KOPT-K1 (cell line): ENCODE measurements around the gene SUSD2.
A peak's percentile ranks its signal among the peaks of the same experiment; 100 is the strongest.
"Not testable (repeated sequence)": the region's sequence is repeated elsewhere in the genome, so short reads cannot be mapped to it uniquely, and the experiment has no call there.

ENCODE experiments used
- H3K27ac ChIP-seq: fragments of 200-600 bp; sonication (generic); 2 replicates; pipeline ENCODE4 v1.5.1; 2016; ENCODE audit warnings: antibody characterized with exemption, mild to moderate bottlenecking, low read depth, low read length; ENCODE audit not compliant: poor library complexity, severe bottlenecking
- H3K36me3 ChIP-seq: fragments of 200-600 bp; sonication (generic); 2 replicates; pipeline ENCODE4 v1.5.1; 2017; ENCODE audit warnings: antibody characterized with exemption, mild to moderate bottlenecking, low read length, moderate library complexity; ENCODE audit not compliant: insufficient read depth
- H3K9me3 ChIP-seq: fragments of 200-600 bp; sonication (generic); 2 replicates; pipeline ENCODE4 v1.5.1; 2017; ENCODE audit warnings: antibody characterized with exemption, low read length, mild to moderate bottlenecking; ENCODE audit not compliant: insufficient read depth, poor library complexity, severe bottlenecking

SUSD2 gene, protein sequence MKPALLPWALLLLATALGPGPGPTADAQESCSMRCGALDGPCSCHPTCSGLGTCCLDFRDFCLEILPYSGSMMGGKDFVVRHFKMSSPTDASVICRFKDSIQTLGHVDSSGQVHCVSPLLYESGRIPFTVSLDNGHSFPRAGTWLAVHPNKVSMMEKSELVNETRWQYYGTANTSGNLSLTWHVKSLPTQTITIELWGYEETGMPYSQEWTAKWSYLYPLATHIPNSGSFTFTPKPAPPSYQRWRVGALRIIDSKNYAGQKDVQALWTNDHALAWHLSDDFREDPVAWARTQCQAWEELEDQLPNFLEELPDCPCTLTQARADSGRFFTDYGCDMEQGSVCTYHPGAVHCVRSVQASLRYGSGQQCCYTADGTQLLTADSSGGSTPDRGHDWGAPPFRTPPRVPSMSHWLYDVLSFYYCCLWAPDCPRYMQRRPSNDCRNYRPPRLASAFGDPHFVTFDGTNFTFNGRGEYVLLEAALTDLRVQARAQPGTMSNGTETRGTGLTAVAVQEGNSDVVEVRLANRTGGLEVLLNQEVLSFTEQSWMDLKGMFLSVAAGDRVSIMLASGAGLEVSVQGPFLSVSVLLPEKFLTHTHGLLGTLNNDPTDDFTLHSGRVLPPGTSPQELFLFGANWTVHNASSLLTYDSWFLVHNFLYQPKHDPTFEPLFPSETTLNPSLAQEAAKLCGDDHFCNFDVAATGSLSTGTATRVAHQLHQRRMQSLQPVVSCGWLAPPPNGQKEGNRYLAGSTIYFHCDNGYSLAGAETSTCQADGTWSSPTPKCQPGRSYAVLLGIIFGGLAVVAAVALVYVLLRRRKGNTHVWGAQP

DNA sequence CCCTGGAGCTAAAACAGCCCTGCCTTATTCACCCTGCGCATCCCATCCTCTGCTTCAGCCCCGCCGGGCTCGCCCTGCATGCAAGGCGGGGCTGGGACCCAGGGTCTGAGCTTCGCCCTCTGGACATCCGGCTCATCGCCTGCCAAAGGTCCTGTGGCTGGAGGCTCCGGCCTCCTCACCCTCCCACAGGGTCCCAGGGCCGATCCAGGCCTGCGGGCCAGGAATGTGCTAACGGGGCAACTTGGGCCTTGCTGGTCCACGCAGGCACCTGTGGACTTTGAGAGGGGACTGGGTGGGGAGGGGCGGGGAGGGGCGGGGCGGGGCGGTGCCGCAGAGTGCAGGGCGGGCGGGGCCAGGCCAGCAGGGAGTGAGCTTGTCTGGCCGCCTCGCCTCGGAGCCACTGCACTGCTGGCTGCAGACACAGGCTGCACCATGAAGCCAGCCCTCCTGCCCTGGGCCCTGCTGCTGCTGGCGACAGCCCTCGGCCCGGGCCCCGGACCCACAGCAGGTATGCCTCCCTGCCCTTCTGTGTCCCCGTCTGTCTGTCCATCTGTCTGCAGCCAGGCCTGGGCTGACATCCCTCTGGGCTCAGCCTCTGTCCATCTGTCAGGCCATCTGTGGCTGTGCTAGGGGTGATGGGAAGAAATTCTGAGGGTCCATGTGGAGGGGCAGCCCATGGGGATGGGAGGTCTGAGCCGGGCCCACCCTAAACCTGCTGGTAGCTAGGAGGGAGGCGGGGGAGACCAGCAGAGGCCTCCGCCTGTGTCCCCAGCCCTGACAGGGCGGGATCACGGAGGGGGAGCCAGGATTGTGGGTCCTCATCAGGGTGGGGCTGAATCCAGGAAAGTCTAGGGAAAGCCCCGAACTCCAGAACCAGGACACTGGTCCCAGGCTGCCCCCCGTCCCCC is at the start of gene SUSD2:
Gene SUSD2 (plus strand): TSS at position 400 of the 908 bp plus-strand sequence. CDS start 33 bp downstream, at position 433.
- Histone ChIP-seq H3K9me3 (no peaks in the 10 kb centered on the region), H3K36me3 (peaks cover 20% of the 10 kb centered on the region), H3K27ac (no peak within 1 kb of the TSS)

GRCh38 chr22:24133187-24133965 is 47.9 kb upstream of the SUSD2 start:
- Histone ChIP-seq H3K9me3 (no peaks in the 10 kb centered on the region), H3K27ac (no peak overlapping the region), H3K36me3 (peaks cover 99% of the 10 kb centered on the region)

GRCh38 chr22:24134090-24134846 is 47.0 kb upstream of the SUSD2 start:
- Histone ChIP-seq H3K27ac (no peak overlapping the region), H3K9me3 (no peaks in the 10 kb centered on the region), H3K36me3 (peaks cover 99% of the 10 kb centered on the region)

DNA sequence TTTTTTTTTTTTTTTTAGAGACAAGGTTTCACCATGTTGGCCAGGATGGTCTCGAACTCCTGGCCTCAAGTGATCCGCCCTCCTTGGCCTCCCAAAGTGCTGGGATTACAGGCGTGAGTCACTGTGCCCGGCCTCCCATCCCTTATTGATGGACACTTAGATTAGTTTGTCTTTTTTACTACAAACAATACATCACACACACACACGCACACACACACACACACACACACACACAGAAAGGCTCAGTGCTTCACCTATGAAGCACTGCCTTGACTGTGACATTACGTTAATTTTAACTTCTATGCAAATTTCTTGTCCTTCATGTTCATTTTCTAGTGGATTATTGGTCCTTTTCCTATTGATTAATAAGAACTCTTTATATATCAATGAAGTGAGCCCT is 44.8 kb upstream of the SUSD2 start:
- H3K36me3 ChIP-seq: peaks cover 93% of the 10 kb centered on the region
- H3K9me3 ChIP-seq, H3K27ac ChIP-seq: not testable (repeated sequence)

GRCh38 chr22:24137595-24137994 is 43.7 kb upstream of the SUSD2 start:
- H3K27ac ChIP-seq: no peak overlapping the region
- H3K36me3 ChIP-seq: peaks cover 89% of the 10 kb centered on the region
- no peaks in the 10 kb centered on the region for H3K9me3 ChIP-seq

GRCh38 chr22:24138649-24139420 is 42.5 kb upstream of the SUSD2 start:
- H3K36me3 ChIP-seq: peaks cover 89% of the 10 kb centered on the region
- H3K9me3 ChIP-seq: no peaks in the 10 kb centered on the region
- H3K27ac ChIP-seq: no peak overlapping the region

DNA sequence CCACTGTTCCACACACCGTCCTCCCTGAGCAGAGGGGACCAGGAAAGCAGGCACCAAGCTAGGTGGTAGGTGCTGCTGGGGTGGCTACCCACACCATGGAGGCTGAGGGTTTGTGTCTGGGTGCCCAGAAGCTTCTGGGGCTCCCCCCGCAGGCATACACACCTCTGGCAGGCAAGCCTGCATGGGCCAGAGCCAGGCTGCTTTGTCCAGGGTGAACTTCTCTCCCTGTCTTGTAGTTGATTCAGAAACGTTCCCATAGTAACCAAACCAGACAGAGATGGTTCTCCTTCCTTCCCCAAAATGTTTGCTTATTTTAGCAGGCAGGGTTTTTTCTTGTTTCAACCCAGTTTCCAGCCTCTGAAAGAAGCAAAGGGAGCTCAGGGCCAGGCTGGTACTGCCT is 40.9 kb upstream of the SUSD2 start:
- Histone ChIP-seq H3K9me3 (no peaks in the 10 kb centered on the region), H3K27ac (no peak overlapping the region), H3K36me3 (peaks cover 84% of the 10 kb centered on the region)

GRCh38 chr22:24141586-24141985 is 39.7 kb upstream of the SUSD2 start:
- Histone ChIP-seq H3K36me3 (peaks cover 71% of the 10 kb centered on the region), H3K9me3 (no peaks in the 10 kb centered on the region), H3K27ac (peak overlapping the region; percentile 38)

DNA sequence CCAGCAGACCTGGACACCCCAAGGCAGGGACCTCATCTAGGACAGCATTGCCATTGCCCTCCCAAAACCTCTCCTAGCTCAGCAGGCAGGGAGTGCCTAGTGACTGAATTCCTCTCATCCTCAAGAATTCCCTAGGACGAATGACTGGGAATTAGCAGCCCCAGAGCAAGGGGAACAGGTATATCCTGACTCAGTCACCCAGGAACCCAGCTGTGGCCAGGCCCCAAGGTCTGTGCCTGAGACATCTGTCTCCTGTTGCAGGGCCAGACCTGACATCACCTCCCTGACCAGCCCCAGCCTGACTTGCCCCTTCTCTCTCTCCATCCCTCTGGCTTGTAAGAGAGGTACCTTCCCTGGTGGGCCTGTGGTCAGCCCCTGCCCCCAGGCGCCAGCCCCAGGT is 39.0 kb upstream of the SUSD2 start:
- H3K9me3 ChIP-seq: no peaks in the 10 kb centered on the region
- peak overlapping the region; percentile 38 for H3K27ac ChIP-seq
- peaks cover 65% of the 10 kb centered on the region for H3K36me3 ChIP-seq

DNA sequence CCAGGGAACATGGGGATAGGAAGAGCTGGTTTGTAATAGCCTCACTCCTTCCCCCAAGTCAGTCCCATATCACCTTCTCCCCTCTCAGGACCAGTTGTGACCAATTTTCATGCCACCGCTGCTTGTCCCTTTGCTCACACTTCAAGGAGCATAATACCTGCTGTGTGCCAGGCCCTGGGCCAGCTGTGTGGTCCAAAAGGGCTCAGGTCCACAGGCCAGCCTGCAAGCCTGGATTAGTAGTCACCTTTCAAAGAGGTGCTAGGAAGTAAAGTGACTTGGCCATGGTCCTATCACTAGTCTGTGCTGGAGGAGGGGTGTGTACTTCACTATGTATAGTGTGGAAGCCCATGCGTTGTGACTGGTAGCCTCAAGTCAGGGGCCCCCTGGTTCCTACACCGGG is 38.5 kb upstream of the SUSD2 start:
- H3K9me3 ChIP-seq: no peaks in the 10 kb centered on the region
- H3K27ac ChIP-seq: no peak overlapping the region
- peaks cover 65% of the 10 kb centered on the region for H3K36me3 ChIP-seq

DNA sequence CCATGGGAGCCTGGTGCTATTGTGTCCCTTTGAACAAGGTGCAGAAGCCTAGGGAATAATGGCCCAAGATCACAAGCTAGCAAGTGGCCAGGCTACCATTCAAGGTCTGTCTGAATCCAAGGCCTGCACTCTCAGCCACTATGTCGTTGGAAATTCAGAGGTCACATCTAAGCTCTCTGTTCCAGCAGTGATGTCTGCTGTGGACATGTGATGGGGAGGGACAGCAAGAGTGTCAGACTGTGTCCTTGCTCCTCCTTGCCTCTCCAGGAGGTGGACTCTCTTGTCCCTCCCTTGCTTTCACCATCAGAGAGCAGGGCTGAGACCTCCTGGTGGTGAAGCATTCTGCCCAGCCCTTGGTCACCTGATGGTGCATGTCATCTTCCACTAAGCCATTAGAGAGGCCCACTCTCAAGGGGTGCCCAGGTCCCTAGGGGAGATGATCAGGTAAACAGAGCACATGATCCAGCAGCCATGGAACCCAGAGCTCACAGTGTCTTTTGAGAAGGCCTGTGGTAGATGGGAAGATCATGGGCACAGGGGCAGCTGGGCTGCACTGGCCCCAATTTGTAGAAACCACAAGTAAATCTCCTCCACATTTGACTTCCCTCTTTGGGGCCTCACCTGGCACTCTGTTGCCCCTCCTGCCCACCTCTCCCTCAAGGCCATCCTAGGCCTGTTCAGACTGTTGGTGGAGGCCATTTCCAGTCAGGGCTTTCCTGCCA is 37.1 kb upstream of the SUSD2 start:
- peaks cover 65% of the 10 kb centered on the region for H3K36me3 ChIP-seq
- peak overlapping the region; percentile 30 for H3K27ac ChIP-seq
- no peaks in the 10 kb centered on the region for H3K9me3 ChIP-seq

DNA sequence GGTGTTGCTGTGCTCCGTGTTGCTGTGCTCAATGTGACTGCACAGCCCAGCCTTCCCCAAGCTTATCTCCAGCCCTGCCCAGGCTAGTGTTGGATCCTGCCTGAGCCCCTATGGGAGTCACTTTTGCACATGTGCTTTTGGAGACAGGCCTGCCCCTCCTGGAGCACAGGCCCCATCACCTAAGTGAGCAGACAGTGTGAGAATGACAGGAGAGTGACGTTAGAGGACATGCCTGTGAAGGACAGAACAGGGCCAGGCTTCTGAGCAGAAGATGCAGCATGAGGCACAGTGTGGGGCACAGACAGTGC is 36.6 kb upstream of the SUSD2 start:
- Histone ChIP-seq H3K9me3 (no peaks in the 10 kb centered on the region), H3K36me3 (peaks cover 65% of the 10 kb centered on the region), H3K27ac (peak overlapping the region; percentile 25)
